Urothelium cell line (cell line): ENCODE measurements around the gene TUBGCP3.

Experiments used
- DNase-seq: peaks from one replicate; pipeline ENCODE4 v3.0.0; 2011; ENCODE audit warnings: low spot score, mixed read lengths
- FAIRE-seq: peaks from 2 replicates; lab custom pipeline; 2011; peaks lifted over from hg19 to GRCh38; lab: Jason Lieb, UNC

The TUBGCP3 gene

DNA sequence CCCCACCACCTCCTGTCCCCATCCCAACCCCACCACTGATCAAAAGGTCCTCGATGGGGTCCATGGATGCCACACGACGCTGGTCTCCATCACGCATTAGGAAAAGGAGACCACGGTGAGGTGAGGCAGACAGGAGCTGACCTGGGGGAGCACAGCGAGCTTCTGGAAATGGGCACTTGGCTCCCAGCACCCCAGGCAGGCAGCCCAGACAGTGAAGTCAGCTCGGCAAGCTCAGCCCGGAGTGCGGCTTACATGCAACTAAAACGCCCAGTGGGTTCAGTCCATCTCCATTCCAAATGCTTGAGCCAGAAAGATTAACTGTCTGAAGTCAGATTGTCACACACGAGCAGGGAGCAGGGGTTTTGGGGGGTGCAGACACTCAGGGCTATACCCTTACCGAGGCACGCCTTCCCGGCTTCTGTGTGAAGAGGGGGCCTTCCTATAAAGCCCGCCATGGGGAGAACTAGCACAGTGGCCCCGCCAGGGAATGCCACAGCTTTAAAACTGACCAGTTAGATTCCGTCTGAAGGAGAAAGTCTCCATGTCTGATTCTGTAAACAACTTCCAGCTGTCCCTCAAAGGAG, 132.4 kb downstream of the TUBGCP3 start:
- DNase-seq (no peak), FAIRE-seq (no peak)

GRCh38 chr13:112454648-112455334, 133.2 kb downstream of the TUBGCP3 start:
- DNase-seq (no peak), FAIRE-seq (no peak)

GRCh38 chr13:112453874-112454647, 133.9 kb downstream of the TUBGCP3 start:
- no peak for DNase-seq
- FAIRE-seq, result no peak

DNA sequence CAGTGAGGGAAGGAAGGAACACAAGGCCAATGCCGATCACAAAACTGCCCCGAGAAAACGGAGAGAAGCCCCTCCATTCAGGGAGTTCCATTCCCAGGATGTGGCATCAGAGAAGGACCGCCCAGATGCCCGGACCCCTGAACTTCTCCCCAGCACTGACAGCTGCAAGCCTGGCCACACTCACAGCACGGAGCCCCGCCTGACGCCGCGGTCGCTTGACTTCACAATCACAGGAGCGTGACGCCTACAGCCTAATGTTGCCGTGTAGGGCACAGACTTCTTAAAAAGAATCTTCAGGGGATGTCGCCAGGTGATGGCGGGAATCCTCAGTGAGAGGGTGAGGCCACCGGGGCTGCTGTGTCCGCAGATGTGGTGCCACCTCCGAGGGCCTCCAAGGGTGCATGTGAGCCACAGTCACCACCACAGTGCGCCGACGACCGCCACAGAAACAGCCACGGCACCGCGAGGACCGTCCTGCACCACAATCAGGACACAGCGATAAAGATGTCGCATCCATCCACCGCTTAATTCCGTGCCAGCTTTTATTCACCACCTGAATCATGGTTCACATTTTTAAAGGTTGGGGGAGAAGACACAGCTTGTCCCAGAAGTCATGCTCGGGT, 134.6 kb downstream of the TUBGCP3 start:
- DNase-seq (no peak), FAIRE-seq (no peak)

GRCh38 chr13:112452380-112453206, 135.4 kb downstream of the TUBGCP3 start:
- DNase-seq, result no peak
- FAIRE-seq, result no peak

- no peak for DNase-seq
- no peak for FAIRE-seq
These were observed 136.2 kb downstream of the TUBGCP3 start for GRCh38 chr13:112451512-112452379.

- DNase-seq, result no peak
- no peak for FAIRE-seq
These were observed 137.1 kb downstream of the TUBGCP3 start for GRCh38 chr13:112450904-112451240.

DNA sequence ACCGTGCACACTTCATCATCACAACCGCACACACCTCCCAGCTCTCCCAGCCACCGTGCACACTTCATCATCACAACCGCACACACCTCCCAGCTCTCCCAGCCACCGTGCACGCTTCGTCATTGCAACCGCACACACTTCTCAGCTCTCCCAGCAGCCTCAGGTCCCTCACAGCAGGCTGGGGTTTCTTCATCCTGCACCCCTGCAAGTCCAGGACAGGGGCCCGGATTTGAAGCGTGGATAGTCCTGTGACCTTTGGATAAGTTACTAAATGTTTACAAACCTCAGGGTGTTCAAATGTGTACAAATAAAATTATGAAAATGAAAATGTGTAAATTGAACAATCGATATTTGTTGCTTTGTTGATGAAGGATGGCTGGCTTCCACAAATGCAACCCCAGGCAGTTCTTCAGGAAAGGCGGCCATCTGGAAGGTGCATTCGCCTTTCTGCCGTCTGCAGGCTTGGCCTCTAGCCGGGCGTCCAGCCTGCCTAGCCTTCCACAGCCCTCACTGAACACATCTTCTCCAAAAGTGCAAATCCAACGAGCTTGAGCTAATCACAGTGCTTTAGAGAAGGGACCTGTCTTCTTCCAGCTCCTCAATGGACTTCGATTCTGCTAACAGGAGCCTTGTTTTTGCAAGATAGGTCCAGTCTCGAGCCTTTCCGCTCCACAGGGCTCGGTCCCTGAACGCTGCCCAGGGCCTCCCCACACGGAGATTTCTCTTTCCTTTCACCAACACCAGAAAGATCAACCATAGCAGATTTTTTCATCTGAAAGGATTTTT, 137.6 kb downstream of the TUBGCP3 start:
- FAIRE-seq, result no peak

GRCh38 chr13:112449545-112449930, 138.4 kb downstream of the TUBGCP3 start:
- DNase-seq (no peak), FAIRE-seq (no peak)

More for the DNA sequence above, 137.6 kb downstream of the TUBGCP3 start:
- no peak for DNase-seq

- FAIRE-seq (no peak), DNase-seq (no peak)
These were observed 139.1 kb downstream of the TUBGCP3 start for GRCh38 chr13:112448621-112449544.

GRCh38 chr13:112447761-112448603, 140.0 kb downstream of the TUBGCP3 start:
- FAIRE-seq (no peak), DNase-seq (no peak)

DNA sequence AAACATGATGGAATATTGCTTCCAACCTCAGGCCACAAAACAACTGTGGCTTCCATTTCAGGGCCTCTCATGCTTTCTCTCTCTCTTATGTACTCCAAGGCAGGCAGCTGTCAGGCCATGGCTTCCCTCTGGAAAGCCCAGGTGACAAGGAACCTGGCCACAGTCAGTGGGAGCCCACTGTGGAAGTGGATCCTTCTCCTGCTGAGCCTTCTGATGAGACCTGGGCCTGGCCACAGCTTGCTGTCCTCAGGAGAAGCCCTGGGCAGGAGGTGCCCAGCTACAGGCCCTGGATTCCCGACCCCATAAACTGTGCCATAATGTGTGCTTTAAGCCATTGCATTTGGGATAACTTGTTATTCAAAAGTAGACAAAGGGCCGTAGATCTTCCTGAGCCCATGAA, 140.6 kb downstream of the TUBGCP3 start:
- DNase-seq (no peak), FAIRE-seq (no peak)

DNA sequence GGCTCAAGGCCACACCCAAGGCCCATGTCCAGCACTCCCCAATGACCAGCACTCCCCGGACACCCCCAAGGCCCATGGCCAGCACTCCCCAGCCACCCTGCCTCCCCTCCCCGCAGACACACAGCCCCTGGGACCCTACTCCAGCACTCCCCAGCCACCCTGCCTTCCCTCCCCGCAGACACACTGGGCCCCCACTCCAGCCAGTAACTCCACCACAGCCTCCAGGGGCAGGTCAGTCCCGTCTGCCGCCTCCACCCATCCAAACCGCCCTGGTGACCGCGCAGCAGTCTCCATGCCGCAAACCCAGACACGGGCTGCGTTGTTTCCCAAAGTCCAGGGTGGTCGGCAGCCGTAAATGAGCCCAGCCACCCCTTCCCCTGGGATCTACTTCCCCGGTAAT, 141.1 kb downstream of the TUBGCP3 start:
- FAIRE-seq (no peak), DNase-seq (no peak)

DNA sequence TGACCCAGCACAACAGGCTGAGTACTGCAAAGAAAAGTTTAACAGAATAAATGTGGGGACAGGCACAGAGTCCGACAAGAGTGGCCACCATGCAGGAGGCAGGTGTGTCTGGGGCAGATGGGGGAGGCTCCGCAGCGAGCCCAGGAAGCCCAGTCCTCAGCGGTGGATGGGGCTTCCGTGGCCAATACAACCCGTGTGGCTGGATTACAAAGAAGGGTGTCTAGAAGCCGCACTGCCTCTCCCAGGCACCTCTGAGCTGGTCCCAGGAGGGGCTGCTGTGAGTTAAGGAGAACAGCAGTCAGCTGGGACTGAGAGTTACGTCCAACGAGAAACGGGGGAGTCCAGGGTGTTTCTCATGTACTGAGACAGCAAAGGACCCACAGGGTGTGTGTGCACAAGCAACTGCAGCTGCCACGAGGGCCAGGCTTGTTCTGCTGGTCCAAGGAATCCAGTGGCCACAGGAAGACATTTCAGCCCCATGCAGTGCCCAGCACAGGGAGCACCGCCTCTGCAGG, 141.5 kb downstream of the TUBGCP3 start:
- no peak for FAIRE-seq

DNA sequence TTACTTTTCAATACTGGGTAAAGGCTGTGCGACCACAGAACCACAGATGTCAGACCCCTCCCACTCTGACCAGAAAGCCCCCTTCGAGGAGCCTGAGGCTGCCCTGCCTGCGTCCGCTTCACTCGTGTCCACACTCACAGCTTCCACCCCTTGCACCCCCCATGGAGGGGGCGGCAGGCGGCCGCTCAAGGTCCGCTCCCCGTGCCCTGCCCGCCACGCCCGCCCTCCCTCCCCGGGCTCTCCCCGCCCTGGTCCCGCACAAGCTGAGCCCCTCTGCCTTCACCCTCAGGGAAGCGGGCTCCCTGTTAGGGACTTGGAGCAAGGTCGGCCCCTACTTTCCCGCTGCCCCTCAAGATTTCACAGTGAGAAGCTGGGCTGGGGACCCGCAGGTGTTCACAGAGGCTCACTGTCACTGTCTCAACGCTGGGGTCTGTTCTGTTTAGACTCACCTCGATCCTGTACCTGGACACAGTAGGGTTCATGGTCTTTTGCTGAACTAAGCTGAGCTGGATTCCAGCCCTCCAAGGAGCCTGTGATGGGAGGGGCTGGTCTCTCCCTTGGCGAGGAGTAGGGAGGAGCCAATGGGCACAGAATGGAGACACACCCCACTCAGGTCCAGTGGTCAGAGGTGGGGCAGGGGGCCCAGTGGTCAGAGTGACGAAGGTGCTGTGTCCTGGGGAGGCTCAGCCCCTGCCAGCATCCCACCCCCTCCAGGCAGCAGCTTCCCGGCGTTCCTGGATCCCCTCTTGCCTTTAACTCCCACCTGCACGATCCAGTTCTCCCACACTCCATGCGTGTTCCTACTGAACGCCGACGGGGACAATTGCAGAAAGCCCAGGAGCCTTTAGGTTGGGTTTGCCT, 142.3 kb downstream of the TUBGCP3 start:
- no peak for DNase-seq
- no peak for FAIRE-seq

More for the DNA sequence above, 141.5 kb downstream of the TUBGCP3 start:
- DNase-seq, result no peak
